Liver (tissue), 3 donors: ENCODE data around the gene EXOSC2.

Experiments used
- HNF4G ChIP-seq: IDR thresholded peaks from 2 replicates; pipeline ENCODE4 v1.6.1; 2016; ENCODE audit warnings: antibody characterized with exemption
- RAD21 ChIP-seq, 2 donors: IDR thresholded peaks; 2 replicates each; pipeline ENCODE4 v1.6.1; 2016; ENCODE audit warnings: antibody characterized with exemption in 2 of 2, mild to moderate bottlenecking in 2 of 2
- TAF1 ChIP-seq: conservative IDR thresholded peaks from 2 replicates; pipeline ENCODE4 v1.6.1; 2016; ENCODE audit warnings: antibody characterized with exemption, mild to moderate bottlenecking
- YY1 ChIP-seq: IDR thresholded peaks from 2 replicates; pipeline ENCODE4 v1.6.1; 2016; ENCODE audit warnings: antibody characterized with exemption, mild to moderate bottlenecking
- TF ChIP-seq, protein P1 (sequence below): IDR thresholded peaks from 2 replicates; pipeline ENCODE4 v1.6.1; 2016; ENCODE audit warnings: antibody characterized with exemption
- TF ChIP-seq, protein P2 (sequence below): fragments of 150-350 bp; IDR thresholded peaks from 2 replicates; pipeline ENCODE4 v1.5.1; 2017; ENCODE audit warnings: improper control_type of control experiment, low read depth, low read length; ENCODE audit not compliant: missing input control
- donor health status: healthy.
- donor health status: healthy.

DNA sequence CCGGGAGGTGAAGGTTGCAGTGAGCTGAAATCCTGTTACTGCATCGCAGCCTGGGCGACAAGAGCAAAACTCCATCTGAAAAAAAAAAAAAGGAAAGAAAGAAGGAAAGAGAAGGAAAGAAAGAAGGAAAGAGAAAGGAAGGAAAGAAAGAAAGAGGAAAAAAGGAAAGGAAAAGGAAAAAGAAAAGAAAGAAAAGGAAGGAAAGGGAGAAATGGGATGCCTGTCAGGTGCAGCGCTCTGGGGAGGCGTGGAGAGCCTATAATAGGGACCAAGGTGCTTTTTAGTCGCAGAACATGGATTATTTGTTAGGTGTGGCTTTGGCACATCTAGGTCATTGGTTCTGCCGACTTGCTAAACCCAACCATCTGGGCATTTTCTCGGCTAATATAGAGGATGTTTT, 17.9 kb downstream of the EXOSC2 start:
- TF ChIP-seq TAF1, result no peak
- TF ChIP-seq, protein P1, sequence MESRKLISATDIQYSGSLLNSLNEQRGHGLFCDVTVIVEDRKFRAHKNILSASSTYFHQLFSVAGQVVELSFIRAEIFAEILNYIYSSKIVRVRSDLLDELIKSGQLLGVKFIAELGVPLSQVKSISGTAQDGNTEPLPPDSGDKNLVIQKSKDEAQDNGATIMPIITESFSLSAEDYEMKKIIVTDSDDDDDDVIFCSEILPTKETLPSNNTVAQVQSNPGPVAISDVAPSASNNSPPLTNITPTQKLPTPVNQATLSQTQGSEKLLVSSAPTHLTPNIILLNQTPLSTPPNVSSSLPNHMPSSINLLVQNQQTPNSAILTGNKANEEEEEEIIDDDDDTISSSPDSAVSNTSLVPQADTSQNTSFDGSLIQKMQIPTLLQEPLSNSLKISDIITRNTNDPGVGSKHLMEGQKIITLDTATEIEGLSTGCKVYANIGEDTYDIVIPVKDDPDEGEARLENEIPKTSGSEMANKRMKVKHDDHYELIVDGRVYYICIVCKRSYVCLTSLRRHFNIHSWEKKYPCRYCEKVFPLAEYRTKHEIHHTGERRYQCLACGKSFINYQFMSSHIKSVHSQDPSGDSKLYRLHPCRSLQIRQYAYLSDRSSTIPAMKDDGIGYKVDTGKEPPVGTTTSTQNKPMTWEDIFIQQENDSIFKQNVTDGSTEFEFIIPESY, result no peak
- TF ChIP-seq, protein P2, sequence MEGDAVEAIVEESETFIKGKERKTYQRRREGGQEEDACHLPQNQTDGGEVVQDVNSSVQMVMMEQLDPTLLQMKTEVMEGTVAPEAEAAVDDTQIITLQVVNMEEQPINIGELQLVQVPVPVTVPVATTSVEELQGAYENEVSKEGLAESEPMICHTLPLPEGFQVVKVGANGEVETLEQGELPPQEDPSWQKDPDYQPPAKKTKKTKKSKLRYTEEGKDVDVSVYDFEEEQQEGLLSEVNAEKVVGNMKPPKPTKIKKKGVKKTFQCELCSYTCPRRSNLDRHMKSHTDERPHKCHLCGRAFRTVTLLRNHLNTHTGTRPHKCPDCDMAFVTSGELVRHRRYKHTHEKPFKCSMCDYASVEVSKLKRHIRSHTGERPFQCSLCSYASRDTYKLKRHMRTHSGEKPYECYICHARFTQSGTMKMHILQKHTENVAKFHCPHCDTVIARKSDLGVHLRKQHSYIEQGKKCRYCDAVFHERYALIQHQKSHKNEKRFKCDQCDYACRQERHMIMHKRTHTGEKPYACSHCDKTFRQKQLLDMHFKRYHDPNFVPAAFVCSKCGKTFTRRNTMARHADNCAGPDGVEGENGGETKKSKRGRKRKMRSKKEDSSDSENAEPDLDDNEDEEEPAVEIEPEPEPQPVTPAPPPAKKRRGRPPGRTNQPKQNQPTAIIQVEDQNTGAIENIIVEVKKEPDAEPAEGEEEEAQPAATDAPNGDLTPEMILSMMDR, result no peak
- TF ChIP-seq HNF4G, result no peak
- no peak for TF ChIP-seq RAD21 (IDR thresholded peaks at IDR 0.05)
- no peak for TF ChIP-seq YY1
